SK-N-SH treated with all-trans-retinoic acid at 6 μM for 48 hours (cell line): Measurements from ENCODE around the gene WNK2.

Experiments used
- ATAC-seq: fragments of 200-7000 bp; cut with Tn5 transposase; 3 replicates; pipeline ENCODE4 v1.9.1; 2020; ENCODE audit warnings: mild to moderate bottlenecking, moderate library complexity
- CSRNP3 ChIP-seq: fragments of 250-450 bp; sonication (Bioruptor Pico); IDR thresholded peaks from 2 replicates; pipeline ENCODE4 v1.5.1; 2021; ENCODE audit warnings: mild to moderate bottlenecking, moderate library complexity
- GLIS3 ChIP-seq: fragments of 250-450 bp; sonication (Bioruptor Pico); IDR thresholded peaks from 2 replicates; pipeline ENCODE4 v1.5.0; 2020; ENCODE audit warnings: mild to moderate bottlenecking, moderate library complexity
- ISL1 ChIP-seq: fragments of 250-450 bp; sonication (Bioruptor Pico); IDR thresholded peaks from 2 replicates; pipeline ENCODE4 v2.1.2; 2022; ENCODE audit warnings: mild to moderate bottlenecking, moderate library complexity
- PPARA ChIP-seq: fragments of 250-450 bp; sonication (Bioruptor Pico); IDR thresholded peaks from 2 replicates; pipeline ENCODE4 v1.5.0; 2020; ENCODE audit warnings: mild to moderate bottlenecking, borderline replicate concordance
- SNAI2 ChIP-seq: fragments of 250-450 bp; sonication (Bioruptor Pico); IDR thresholded peaks from 2 replicates; pipeline ENCODE4 v1.5.0; 2020; ENCODE audit warnings: mild to moderate bottlenecking, moderate library complexity
- TOX ChIP-seq: fragments of 250-450 bp; sonication (Bioruptor Pico); IDR thresholded peaks from 2 replicates; pipeline ENCODE4 v1.8.0; 2021; ENCODE audit warnings: mild to moderate bottlenecking, moderate library complexity, borderline replicate concordance
- ZC3H10 ChIP-seq: fragments of 250-450 bp; sonication (Bioruptor Pico); IDR thresholded peaks from 2 replicates; pipeline ENCODE4 v1.5.1; 2021; ENCODE audit warnings: mild to moderate bottlenecking, moderate library complexity
- ZFP3 ChIP-seq: fragments of 250-450 bp; sonication (Bioruptor Pico); IDR thresholded peaks from 2 replicates; pipeline ENCODE4 v1.5.0; 2020; ENCODE audit warnings: mild to moderate bottlenecking, moderate library complexity
- ZFP30 ChIP-seq: fragments of 450-650 bp; formaldehyde crosslinking; IDR thresholded peaks from 2 replicates; pipeline ENCODE4 v1.5.0; 2022; ENCODE audit warnings: mild to moderate bottlenecking, moderate library complexity
- ZNF565 ChIP-seq: fragments of 450-650 bp; formaldehyde crosslinking; conservative IDR thresholded peaks from 2 replicates; pipeline ENCODE4 v1.5.0; 2020; ENCODE audit warnings: low read depth, mild to moderate bottlenecking, moderate library complexity
- ZNF70 ChIP-seq: fragments of 450-650 bp; formaldehyde crosslinking; IDR thresholded peaks from 2 replicates; pipeline ENCODE4 v1.5.0; 2020; ENCODE audit warnings: mild to moderate bottlenecking, moderate library complexity
- TF ChIP-seq, protein P1 (sequence below): fragments of 250-450 bp; sonication (Bioruptor Pico); IDR thresholded peaks from 2 replicates; pipeline ENCODE4 v1.8.0; 2020; ENCODE audit warnings: mild to moderate bottlenecking, moderate library complexity, borderline replicate concordance
- TF ChIP-seq, protein P2 (sequence below): fragments of 250-450 bp; sonication (Bioruptor Pico); IDR thresholded peaks from 2 replicates; pipeline ENCODE4 v1.5.1; 2020; ENCODE audit warnings: low read depth, mild to moderate bottlenecking, moderate library complexity
- TF ChIP-seq, protein P3 (sequence below): fragments of 250-450 bp; sonication (Bioruptor Pico); IDR thresholded peaks from 2 replicates; pipeline ENCODE4 v1.8.0; 2021; ENCODE audit warnings: low read depth, mild to moderate bottlenecking, moderate library complexity, borderline replicate concordance

Gene WNK2

DNA sequence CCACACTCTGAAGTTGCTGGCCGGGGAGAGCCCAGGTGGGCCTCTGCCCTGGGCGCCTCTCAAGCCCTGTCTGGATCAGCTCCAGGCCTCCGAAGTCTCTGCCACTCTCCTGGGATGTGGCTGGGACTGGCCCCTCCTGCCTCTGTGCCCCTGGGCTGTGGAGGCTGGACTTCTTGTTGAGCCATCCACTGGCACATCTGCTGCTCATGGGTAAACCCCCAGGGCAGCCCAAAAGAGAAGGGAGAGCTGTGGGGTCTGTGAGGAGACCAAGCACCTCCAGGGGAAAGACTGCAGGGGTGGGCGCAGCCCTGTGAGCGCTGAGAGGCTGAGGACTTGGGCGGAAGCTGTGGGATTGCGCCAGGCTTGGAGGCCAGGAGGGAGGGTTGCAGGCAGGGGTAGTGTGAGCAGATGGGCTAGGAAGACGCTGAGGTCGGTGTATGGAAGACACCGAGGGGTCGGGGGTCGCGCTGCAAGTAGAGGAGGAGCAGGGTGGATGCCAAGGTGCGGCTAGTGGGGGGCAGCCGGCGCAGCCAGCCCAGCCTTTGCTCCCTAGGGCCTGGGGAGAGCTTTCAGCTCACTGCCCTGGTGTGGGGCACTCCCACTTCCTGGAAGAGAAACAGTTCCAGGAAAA, 118.1 kb downstream of the WNK2 start:
- peak; percentile 4; the same call in 1 of the 3 replicates for ATAC-seq
- TF ChIP-seq, protein P1, sequence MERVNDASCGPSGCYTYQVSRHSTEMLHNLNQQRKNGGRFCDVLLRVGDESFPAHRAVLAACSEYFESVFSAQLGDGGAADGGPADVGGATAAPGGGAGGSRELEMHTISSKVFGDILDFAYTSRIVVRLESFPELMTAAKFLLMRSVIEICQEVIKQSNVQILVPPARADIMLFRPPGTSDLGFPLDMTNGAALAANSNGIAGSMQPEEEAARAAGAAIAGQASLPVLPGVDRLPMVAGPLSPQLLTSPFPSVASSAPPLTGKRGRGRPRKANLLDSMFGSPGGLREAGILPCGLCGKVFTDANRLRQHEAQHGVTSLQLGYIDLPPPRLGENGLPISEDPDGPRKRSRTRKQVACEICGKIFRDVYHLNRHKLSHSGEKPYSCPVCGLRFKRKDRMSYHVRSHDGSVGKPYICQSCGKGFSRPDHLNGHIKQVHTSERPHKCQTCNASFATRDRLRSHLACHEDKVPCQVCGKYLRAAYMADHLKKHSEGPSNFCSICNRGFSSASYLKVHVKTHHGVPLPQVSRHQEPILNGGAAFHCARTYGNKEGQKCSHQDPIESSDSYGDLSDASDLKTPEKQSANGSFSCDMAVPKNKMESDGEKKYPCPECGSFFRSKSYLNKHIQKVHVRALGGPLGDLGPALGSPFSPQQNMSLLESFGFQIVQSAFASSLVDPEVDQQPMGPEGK (CRISPR knock-in tag), result no peak
- TF ChIP-seq ZNF70 (CRISPR knock-in tag), result no peak
- TF ChIP-seq, all 23 proteins: peak for 0

DNA sequence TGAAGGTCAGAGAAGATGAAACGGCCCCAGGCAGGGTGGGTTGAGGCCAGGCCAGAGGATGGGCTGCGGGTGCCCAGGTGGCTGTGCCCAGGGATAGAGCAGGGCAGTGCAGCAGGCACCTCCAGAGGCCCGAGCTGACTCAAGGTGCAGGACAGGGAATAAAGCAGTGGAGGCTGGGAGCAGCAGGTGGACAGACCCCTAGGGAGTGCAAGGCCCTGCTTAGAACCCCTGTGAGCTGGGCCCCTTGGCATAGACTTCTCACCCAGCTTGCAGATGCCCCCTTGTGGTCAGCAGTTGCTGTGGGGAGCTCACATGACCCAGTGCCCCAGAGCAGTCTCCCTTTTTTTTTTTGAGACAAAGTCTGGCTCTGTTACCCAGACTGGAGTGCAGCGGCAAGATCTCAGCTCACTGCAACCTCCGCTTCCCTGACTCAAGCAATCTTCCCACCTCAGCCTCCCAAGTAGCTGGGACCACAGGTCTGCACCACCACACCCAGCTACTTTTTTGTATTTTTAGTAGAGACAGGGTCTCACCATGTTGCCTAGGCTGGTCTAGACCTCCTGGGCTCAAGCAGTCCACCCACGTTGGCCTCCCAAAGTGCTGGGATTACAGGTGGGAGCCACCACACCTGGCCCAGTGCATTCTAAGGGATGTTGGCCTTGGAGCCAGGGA, 118.8 kb downstream of the WNK2 start:
- TF ChIP-seq ZFP30 (CRISPR knock-in tag), result no peak
- TF ChIP-seq, protein P1 (CRISPR knock-in tag), result no peak
- TF ChIP-seq, protein P2, sequence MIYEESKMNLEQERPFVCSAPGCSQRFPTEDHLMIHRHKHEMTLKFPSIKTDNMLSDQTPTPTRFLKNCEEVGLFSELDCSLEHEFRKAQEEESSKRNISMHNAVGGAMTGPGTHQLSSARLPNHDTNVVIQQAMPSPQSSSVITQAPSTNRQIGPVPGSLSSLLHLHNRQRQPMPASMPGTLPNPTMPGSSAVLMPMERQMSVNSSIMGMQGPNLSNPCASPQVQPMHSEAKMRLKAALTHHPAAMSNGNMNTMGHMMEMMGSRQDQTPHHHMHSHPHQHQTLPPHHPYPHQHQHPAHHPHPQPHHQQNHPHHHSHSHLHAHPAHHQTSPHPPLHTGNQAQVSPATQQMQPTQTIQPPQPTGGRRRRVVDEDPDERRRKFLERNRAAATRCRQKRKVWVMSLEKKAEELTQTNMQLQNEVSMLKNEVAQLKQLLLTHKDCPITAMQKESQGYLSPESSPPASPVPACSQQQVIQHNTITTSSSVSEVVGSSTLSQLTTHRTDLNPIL, result no peak
- TF ChIP-seq GLIS3 (CRISPR knock-in tag), result no peak
- TF ChIP-seq, protein P3, sequence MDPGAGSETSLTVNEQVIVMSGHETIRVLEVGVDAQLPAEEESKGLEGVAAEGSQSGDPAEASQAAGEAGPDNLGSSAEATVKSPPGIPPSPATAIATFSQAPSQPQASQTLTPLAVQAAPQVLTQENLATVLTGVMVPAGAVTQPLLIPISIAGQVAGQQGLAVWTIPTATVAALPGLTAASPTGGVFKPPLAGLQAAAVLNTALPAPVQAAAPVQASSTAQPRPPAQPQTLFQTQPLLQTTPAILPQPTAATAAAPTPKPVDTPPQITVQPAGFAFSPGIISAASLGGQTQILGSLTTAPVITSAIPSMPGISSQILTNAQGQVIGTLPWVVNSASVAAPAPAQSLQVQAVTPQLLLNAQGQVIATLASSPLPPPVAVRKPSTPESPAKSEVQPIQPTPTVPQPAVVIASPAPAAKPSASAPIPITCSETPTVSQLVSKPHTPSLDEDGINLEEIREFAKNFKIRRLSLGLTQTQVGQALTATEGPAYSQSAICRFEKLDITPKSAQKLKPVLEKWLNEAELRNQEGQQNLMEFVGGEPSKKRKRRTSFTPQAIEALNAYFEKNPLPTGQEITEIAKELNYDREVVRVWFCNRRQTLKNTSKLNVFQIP (CRISPR knock-in tag), result no peak
- TF ChIP-seq ISL1, result no peak
- TF ChIP-seq ZNF70 (CRISPR knock-in tag), result no peak
- TF ChIP-seq ZNF565, result no peak
- TF ChIP-seq TOX, result no peak
- no peak for TF ChIP-seq CSRNP3 (CRISPR knock-in tag)
- TF ChIP-seq SNAI2 (CRISPR knock-in tag), result no peak
- TF ChIP-seq ZC3H10 (CRISPR knock-in tag), result no peak
- no peak for TF ChIP-seq ZFP3 (CRISPR knock-in tag)
- peak; percentile 84 for ATAC-seq

DNA sequence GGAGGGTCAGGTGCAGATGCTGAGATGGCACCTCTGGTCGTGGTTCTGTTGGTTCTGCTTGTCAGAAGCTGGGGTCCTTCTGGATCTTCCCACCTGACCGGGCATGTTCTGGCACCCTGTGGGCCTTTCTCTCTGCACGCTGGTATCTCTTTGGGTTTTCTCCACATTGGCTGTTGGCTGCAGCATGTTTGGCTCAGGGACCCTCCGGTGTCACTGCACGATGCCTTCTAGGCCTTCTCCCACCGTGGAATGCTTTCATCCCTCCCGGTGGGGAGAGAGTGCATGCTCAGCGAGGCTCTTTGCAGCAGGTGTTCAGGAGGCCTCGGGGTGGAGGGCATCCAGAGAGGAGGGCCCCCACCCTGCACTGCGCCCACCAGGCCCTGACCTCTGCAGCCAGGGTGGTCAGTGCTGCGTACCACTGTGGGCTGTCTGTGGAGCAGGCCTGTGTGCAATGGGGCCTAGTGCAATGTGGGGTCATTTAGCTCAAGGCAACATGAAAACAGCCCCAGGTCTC, 119.4 kb downstream of the WNK2 start:
- ATAC-seq, result no peak
- TF ChIP-seq, protein P3 (CRISPR knock-in tag), result no peak
- TF ChIP-seq CSRNP3 (CRISPR knock-in tag) (no peak), PPARA (CRISPR knock-in tag) (no peak), ZNF70 (CRISPR knock-in tag) (no peak), ZFP30 (CRISPR knock-in tag) (no peak), GLIS3 (CRISPR knock-in tag) (no peak), ZNF565 (no peak)
